NOMO-1 (cell line): ENCODE measurements around the gene RCAN1.
A peak's percentile ranks its signal among the peaks of the same experiment; 100 is the strongest.
"Not testable (repeated sequence)": the region's sequence is repeated elsewhere in the genome, so short reads cannot be mapped to it uniquely, and the experiment has no call there.

Experiments used
- DNase-seq, 2 experiments: peaks; one replicate each; lab custom pipeline; 2025; ENCODE audit not compliant: unreplicated experiment in 2 of 2; lab: John Stamatoyannopoulos, UW

The RCAN1 gene

GRCh38 chr21:34623516-34623915 lies 8.6 kb upstream of the RCAN1 start:
- peak; percentile 35 to 66 for DNase-seq

- no peak for DNase-seq
Measured at GRCh38 chr21:34621434-34622350, 6.8 kb upstream of the RCAN1 start.

- no peak for DNase-seq
Measured at GRCh38 chr21:34619841-34620665, 5.1 kb upstream of the RCAN1 start.

GRCh38 chr21:34618941-34619340 lies 4.0 kb upstream of the RCAN1 start:
- peak; percentile 11 to 40 for DNase-seq

GRCh38 chr21:34617753-34618339 lies 2.9 kb upstream of the RCAN1 start:
- no peak for DNase-seq

- DNase-seq, result no peak
Measured at GRCh38 chr21:34615487-34615814, 538 bp upstream of the RCAN1 start.

GRCh38 chr21:34613679-34614627 lies 960 bp downstream of the RCAN1 start:
- no peak for DNase-seq

GRCh38 chr21:34612557-34612956 lies 2.4 kb downstream of the RCAN1 start:
- no peak for DNase-seq

GRCh38 chr21:34612056-34612455 lies 2.9 kb downstream of the RCAN1 start:
- DNase-seq, result no peak

GRCh38 chr21:34611528-34611927 lies 3.4 kb downstream of the RCAN1 start:
- DNase-seq, result no peak

GRCh38 chr21:34609933-34610549 lies 4.9 kb downstream of the RCAN1 start:
- no peak for DNase-seq

- no peak for DNase-seq
Measured at GRCh38 chr21:34609244-34609932, 5.5 kb downstream of the RCAN1 start.

- DNase-seq, result not testable (repeated sequence)
Measured at GRCh38 chr21:34607376-34607775, 7.5 kb downstream of the RCAN1 start.

- DNase-seq, result no peak
Measured at GRCh38 chr21:34606621-34607020, 8.3 kb downstream of the RCAN1 start.

GRCh38 chr21:34606051-34606450 lies 8.9 kb downstream of the RCAN1 start:
- DNase-seq, result no peak

- DNase-seq, result not testable (repeated sequence)
Measured at GRCh38 chr21:34604956-34605355, 10.0 kb downstream of the RCAN1 start.

GRCh38 chr21:34604556-34604955 lies 10.4 kb downstream of the RCAN1 start:
- DNase-seq, result no peak

GRCh38 chr21:34603710-34604057 lies 11.2 kb downstream of the RCAN1 start:
- DNase-seq, result no peak

GRCh38 chr21:34603002-34603709 lies 11.8 kb downstream of the RCAN1 start:
- DNase-seq, result peak; percentile 63 to 77
